ENCODE measurements around the gene FMN2.

DNA sequence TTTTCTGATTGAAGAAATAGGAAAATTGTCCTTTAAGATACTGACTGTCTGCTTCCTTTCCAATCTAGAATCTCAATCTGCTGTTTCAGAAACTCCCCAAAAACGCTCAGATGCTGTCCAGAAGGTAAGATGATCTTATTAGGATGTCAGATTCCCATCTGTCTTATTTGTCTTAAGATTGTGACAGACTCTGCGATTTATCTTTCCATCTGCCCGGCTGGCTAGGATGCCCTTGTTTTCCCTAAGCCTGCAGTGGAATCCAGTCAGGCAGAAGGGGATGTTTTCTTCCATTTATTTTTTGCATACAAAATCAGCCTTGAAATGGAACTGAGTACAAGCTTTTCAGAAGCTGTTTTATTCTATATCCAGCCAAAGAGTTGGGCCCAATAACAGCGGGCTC is 96.5 kb downstream of the FMN2 start:
- TF ChIP-seq, protein P1, sequence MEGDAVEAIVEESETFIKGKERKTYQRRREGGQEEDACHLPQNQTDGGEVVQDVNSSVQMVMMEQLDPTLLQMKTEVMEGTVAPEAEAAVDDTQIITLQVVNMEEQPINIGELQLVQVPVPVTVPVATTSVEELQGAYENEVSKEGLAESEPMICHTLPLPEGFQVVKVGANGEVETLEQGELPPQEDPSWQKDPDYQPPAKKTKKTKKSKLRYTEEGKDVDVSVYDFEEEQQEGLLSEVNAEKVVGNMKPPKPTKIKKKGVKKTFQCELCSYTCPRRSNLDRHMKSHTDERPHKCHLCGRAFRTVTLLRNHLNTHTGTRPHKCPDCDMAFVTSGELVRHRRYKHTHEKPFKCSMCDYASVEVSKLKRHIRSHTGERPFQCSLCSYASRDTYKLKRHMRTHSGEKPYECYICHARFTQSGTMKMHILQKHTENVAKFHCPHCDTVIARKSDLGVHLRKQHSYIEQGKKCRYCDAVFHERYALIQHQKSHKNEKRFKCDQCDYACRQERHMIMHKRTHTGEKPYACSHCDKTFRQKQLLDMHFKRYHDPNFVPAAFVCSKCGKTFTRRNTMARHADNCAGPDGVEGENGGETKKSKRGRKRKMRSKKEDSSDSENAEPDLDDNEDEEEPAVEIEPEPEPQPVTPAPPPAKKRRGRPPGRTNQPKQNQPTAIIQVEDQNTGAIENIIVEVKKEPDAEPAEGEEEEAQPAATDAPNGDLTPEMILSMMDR (IDR thresholded peaks at IDR 0.05), result no peak
- TF ChIP-seq EP300 (IDR thresholded peaks at IDR 0.05) (no peak), POLR2A (IDR thresholded peaks at IDR 0.05) (no peak)
